ENCODE measurements around the gene KLHL15. TPM values are rescaled to one million over a fixed set of nuclear protein-coding genes. Genes with fewer than 3 reads are reported as not detected.

KLHL15 gene
- total RNA-seq, 1 donor from 2014 or later, result 16.3 TPM

DNA sequence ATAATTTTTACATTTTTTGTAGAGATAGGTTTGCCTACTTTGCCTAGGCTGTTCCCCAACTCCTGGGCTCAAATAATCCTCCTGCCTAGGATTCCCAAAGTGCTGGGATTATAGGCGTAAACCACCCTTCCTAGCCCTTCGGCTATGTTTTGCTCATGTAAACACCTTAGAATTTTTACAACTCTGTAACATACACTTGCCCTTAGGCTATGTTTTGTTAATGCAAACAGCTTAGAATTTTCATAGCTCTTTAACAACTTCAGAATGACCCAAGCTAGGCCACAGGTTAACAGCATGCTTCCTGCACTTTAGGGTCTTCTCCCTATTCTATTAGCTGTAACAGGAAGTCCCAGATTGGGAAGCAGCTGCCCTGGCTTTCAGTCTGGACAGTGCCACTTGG is 24.2 kb downstream of the KLHL15 start:
- Mint-ChIP-seq H3K36me3 (ENCODE audit: unreplicated experiment) (peaks cover 34% of the 10 kb centered on the region), H3K4me3 (ENCODE audit: unreplicated experiment) (no peak overlapping the region), H3K9me3 (ENCODE audit: unreplicated experiment) (no peaks in the 10 kb centered on the region), H3K4me1 (ENCODE audit: unreplicated experiment) (peaks cover 15% of the 10 kb centered on the region), H3K27me3 (ENCODE audit: unreplicated experiment) (no peaks in the 10 kb centered on the region), H3K27ac (ENCODE audit: unreplicated experiment) (no peak overlapping the region)
- TF ChIP-seq, protein P1, sequence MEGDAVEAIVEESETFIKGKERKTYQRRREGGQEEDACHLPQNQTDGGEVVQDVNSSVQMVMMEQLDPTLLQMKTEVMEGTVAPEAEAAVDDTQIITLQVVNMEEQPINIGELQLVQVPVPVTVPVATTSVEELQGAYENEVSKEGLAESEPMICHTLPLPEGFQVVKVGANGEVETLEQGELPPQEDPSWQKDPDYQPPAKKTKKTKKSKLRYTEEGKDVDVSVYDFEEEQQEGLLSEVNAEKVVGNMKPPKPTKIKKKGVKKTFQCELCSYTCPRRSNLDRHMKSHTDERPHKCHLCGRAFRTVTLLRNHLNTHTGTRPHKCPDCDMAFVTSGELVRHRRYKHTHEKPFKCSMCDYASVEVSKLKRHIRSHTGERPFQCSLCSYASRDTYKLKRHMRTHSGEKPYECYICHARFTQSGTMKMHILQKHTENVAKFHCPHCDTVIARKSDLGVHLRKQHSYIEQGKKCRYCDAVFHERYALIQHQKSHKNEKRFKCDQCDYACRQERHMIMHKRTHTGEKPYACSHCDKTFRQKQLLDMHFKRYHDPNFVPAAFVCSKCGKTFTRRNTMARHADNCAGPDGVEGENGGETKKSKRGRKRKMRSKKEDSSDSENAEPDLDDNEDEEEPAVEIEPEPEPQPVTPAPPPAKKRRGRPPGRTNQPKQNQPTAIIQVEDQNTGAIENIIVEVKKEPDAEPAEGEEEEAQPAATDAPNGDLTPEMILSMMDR (IDR thresholded peaks at IDR 0.05), result no peak
- DNase-seq (ENCODE audit: extremely low spot score, unreplicated experiment), result no peak

DNA sequence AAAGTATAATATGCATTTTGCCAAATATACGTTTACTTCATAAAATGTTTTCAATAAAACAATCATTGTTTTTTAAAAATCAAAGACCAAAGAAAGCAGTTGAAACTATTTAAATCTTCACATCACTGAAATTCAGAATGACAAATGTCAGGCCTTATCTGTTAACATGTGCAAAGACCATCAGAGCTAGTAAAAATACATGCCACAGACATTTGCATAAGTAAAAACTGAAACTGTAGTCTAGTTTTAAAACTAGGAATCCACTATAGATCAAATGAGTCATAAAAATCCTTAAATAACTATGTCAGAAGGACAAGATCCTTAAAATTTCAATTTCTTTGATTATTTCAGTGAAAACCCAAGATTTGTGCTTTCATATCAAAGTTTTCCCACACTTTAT is 24.8 kb downstream of the KLHL15 start:
- H3K36me3 Mint-ChIP-seq (ENCODE audit: unreplicated experiment), result peaks cover 34% of the 10 kb centered on the region
- H3K9me3 Mint-ChIP-seq (ENCODE audit: unreplicated experiment), result no peaks in the 10 kb centered on the region
- H3K4me3 Mint-ChIP-seq (ENCODE audit: unreplicated experiment), result no peak overlapping the region
- peaks cover 15% of the 10 kb centered on the region for H3K4me1 Mint-ChIP-seq (ENCODE audit: unreplicated experiment)
- H3K27me3 Mint-ChIP-seq (ENCODE audit: unreplicated experiment), result no peaks in the 10 kb centered on the region
- no peak overlapping the region for H3K27ac Mint-ChIP-seq (ENCODE audit: unreplicated experiment)
- DNase-seq (ENCODE audit: extremely low spot score, unreplicated experiment), result no peak
- TF ChIP-seq, protein P1 (IDR thresholded peaks at IDR 0.05), result no peak

DNA sequence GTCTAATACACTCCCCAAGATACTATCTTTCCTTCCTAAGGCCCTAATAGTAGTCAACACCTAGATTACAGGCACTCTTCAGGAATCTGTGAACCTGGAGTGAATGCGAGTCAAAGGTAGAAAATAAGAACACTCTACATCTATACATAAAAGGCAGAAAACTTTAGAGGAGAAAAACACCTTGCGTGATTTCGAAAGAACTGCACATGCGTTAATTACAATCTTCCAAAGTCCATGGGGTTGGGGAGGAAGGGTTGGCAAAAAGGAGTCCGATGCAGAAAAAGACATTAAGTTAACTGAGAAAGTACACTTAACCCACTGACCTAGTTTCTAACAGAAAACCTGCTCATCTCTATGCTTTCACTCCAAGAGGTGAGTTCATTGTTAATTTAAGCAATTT is 27.3 kb downstream of the KLHL15 start:
- no peak overlapping the region for H3K4me3 Mint-ChIP-seq (ENCODE audit: unreplicated experiment)
- no peaks in the 10 kb centered on the region for H3K9me3 Mint-ChIP-seq (ENCODE audit: unreplicated experiment)
- H3K27me3 Mint-ChIP-seq (ENCODE audit: unreplicated experiment), result no peaks in the 10 kb centered on the region
- no peak for DNase-seq (ENCODE audit: extremely low spot score, unreplicated experiment)
- no peak overlapping the region for H3K27ac Mint-ChIP-seq (ENCODE audit: unreplicated experiment)
- peaks cover 10% of the 10 kb centered on the region for H3K4me1 Mint-ChIP-seq (ENCODE audit: unreplicated experiment)
- H3K36me3 Mint-ChIP-seq (ENCODE audit: unreplicated experiment), result peaks cover 25% of the 10 kb centered on the region
- TF ChIP-seq, protein P1 (IDR thresholded peaks at IDR 0.05), result no peak

DNA sequence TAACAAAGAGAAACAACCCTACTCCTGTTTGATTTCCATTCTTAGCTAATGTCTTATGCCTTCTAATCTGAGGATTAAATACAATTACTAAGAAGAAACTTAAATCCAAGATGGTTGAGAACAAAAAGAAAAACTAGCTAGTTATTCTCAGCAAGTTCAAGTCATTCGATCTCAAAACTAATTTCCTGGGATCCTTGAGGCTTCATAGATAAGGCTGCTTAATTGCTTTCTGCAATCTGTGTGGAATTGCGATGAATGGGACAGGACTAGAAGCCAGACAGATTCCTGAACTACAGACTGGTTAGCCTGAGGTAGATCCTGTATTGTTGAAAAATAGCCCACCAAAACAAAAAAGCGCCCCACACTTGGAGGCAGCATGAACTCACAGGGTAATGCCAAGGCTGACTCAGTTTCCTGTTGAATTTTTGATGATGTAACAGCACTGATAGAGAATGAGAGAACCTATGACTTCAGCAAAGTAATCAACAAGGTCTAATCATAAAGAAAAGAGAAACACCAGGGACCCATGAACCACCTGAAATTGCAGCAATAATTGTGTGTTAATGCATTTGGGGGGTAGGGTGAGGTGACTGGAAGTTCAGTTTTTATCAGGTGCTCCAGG is 33.9 kb downstream of the KLHL15 start:
- peaks cover 42% of the 10 kb centered on the region for H3K36me3 Mint-ChIP-seq (ENCODE audit: unreplicated experiment)
- no peak for DNase-seq (ENCODE audit: extremely low spot score, unreplicated experiment)
- H3K9me3 Mint-ChIP-seq (ENCODE audit: unreplicated experiment), result no peaks in the 10 kb centered on the region
- no peaks in the 10 kb centered on the region for H3K27me3 Mint-ChIP-seq (ENCODE audit: unreplicated experiment)
- no peak overlapping the region for H3K4me3 Mint-ChIP-seq (ENCODE audit: unreplicated experiment)
- no peak overlapping the region for H3K27ac Mint-ChIP-seq (ENCODE audit: unreplicated experiment)
- TF ChIP-seq, protein P1 (IDR thresholded peaks at IDR 0.05), result no peak
- H3K4me1 Mint-ChIP-seq (ENCODE audit: unreplicated experiment), result peaks cover 2% of the 10 kb centered on the region

DNA sequence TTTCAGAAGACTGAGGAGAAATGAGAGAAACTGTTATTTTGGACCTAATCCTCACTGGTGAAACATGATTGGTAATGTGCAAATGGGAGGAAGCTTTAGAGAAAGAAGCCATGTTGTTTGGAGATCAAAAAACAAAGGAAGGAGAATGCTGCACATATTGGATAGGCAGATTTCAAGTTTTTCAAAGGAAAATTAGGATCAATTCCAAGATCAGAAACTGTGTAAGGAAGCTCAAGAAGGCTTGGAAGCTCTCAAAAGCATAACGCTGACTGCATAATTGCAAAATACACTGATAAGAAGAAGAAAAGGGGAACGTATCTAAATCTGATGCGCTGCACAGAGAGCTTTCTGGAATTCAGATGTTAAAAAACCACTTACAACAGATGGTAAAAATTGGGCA is 34.6 kb downstream of the KLHL15 start:
- no peak for DNase-seq (ENCODE audit: extremely low spot score, unreplicated experiment)
- no peaks in the 10 kb centered on the region for H3K9me3 Mint-ChIP-seq (ENCODE audit: unreplicated experiment)
- no peak overlapping the region for H3K4me3 Mint-ChIP-seq (ENCODE audit: unreplicated experiment)
- H3K4me1 Mint-ChIP-seq (ENCODE audit: unreplicated experiment), result peaks cover 2% of the 10 kb centered on the region
- TF ChIP-seq, protein P1 (IDR thresholded peaks at IDR 0.05), result no peak
- no peak overlapping the region for H3K27ac Mint-ChIP-seq (ENCODE audit: unreplicated experiment)
- peaks cover 48% of the 10 kb centered on the region for H3K36me3 Mint-ChIP-seq (ENCODE audit: unreplicated experiment)
- H3K27me3 Mint-ChIP-seq (ENCODE audit: unreplicated experiment), result no peaks in the 10 kb centered on the region
